HepG2 (cell line): ENCODE data around the gene SEMA4A. TPM values are rescaled to one million over a fixed set of nuclear protein-coding genes. Genes with fewer than 3 reads are reported as not detected.

Source experiments
- HIC2 ChIP-seq: sonication (generic); formaldehyde crosslinking; IDR thresholded peaks from 2 replicates; pipeline ENCODE4 v1.9.0; 2022; ENCODE audit warnings: low read depth, missing genetic modification reagents
- KAT8 ChIP-seq: IDR thresholded peaks from 2 replicates; pipeline ENCODE4 v1.6.1; 2016; ENCODE audit warnings: missing genetic modification reagents, missing compliant biosample characterization
- KDM4B ChIP-seq: sonication (generic); formaldehyde crosslinking; IDR thresholded peaks from 2 replicates; pipeline ENCODE4 v1.4.0; 2020; ENCODE audit warnings: missing genetic modification reagents
- LCORL ChIP-seq, 2 experiments: fragments of 450-650 bp in 1 of 2; sonication (generic) in 1 of 2; formaldehyde crosslinking in 1 of 2; IDR thresholded peaks; 2 replicates each; pipeline versions ENCODE4 v1.5.0 to v1.6.1; 2017 to 2020; ENCODE audit warnings: antibody characterized with exemption in 1 of 2, missing genetic modification reagents in 1 of 2
- MED8 ChIP-seq: sonication (generic); formaldehyde crosslinking; IDR thresholded peaks from 2 replicates; pipeline ENCODE4 v1.8.1; 2023; ENCODE audit warnings: mild to moderate bottlenecking, missing genetic modification reagents; ENCODE audit not compliant: insufficient replicate concordance
- MIXL1 ChIP-seq: IDR thresholded peaks from 2 replicates; pipeline ENCODE4 v1.6.1; 2016
- MTF1 ChIP-seq: sonication (generic); formaldehyde crosslinking; IDR thresholded peaks from 2 replicates; pipeline ENCODE4 v1.5.0; 2020; ENCODE audit warnings: missing genetic modification reagents
- MXD4 ChIP-seq: IDR thresholded peaks from 2 replicates; pipeline ENCODE4 v1.6.1; 2016; ENCODE audit warnings: mild to moderate bottlenecking, missing biosample characterization, missing genetic modification reagents
- NFKBIZ ChIP-seq: IDR thresholded peaks from 2 replicates; pipeline ENCODE4 v1.6.1; 2018; ENCODE audit warnings: missing genetic modification reagents, missing compliant biosample characterization
- NFRKB ChIP-seq: fragments of 450-650 bp; IDR thresholded peaks from 2 replicates; pipeline ENCODE4 v1.6.1; 2017
- NRL ChIP-seq: sonication (generic); formaldehyde crosslinking; IDR thresholded peaks from 2 replicates; pipeline ENCODE4 v1.5.0; 2020; ENCODE audit warnings: missing genetic modification reagents, mild to moderate bottlenecking, moderate library complexity, borderline replicate concordance
- PHF21A ChIP-seq: sonication (generic); formaldehyde crosslinking; IDR thresholded peaks from 2 replicates; pipeline ENCODE4 v1.5.0; 2020; ENCODE audit warnings: mild to moderate bottlenecking, missing genetic modification reagents
- RCOR2 ChIP-seq: IDR thresholded peaks from 2 replicates; pipeline ENCODE4 v1.6.1; 2016; ENCODE audit warnings: missing biosample characterization, missing genetic modification reagents
- RFX3 ChIP-seq: IDR thresholded peaks from 2 replicates; pipeline ENCODE4 v1.6.1; 2016; ENCODE audit warnings: missing biosample characterization, missing genetic modification reagents
- ZNF24 ChIP-seq: fragments of 450-650 bp; IDR thresholded peaks from 2 replicates; pipeline ENCODE4 v1.6.1; 2017; ENCODE audit warnings: antibody characterized with exemption, mild to moderate bottlenecking
- ZNF260 ChIP-seq: sonication (generic); formaldehyde crosslinking; IDR thresholded peaks from 2 replicates; pipeline ENCODE4 v1.4.0; 2020; ENCODE audit warnings: missing genetic modification reagents, low read depth, mild to moderate bottlenecking, borderline replicate concordance
- ZNF576 ChIP-seq: sonication (generic); formaldehyde crosslinking; IDR thresholded peaks from 2 replicates; pipeline ENCODE4 v1.4.0; 2020; ENCODE audit warnings: mild to moderate bottlenecking, missing genetic modification reagents
- ZNF709 ChIP-seq: sonication (generic); formaldehyde crosslinking; IDR thresholded peaks from 2 replicates; pipeline ENCODE4 v1.5.0; 2020; ENCODE audit warnings: mild to moderate bottlenecking, missing genetic modification reagents
- ZNF746 ChIP-seq: sonication (generic); formaldehyde crosslinking; IDR thresholded peaks from 2 replicates; pipeline ENCODE4 v1.8.0; 2022; ENCODE audit warnings: mild to moderate bottlenecking, missing genetic modification reagents
- ZNF83 ChIP-seq: sonication (generic); formaldehyde crosslinking; IDR thresholded peaks from 2 replicates; pipeline ENCODE4 v1.4.0; 2020; ENCODE audit warnings: missing genetic modification reagents, mild to moderate bottlenecking, borderline replicate concordance
- ZSCAN9 ChIP-seq: IDR thresholded peaks from 2 replicates; pipeline ENCODE4 v1.6.1; 2016; ENCODE audit warnings: borderline replicate concordance
- polyA plus RNA-seq, 8 experiments: library from polyadenylated mRNA; depleted of rRNA in 3 of 8; stranded (reverse) in 7 of 8; unstranded in 1 of 8; fragments of >200 nt; fragmentation: Illumina TruSeq in 4 of 8; extraction: Trizol in 4 of 8; gene quantifications; 2 replicates each; pipeline versions ENCODE4 v1.2.1 to v1.2.3, GENCODE V29; 2011 to 2016; ENCODE audit warnings: low read depth in 4 of 8, missing spikeins in 1 of 8, mixed read lengths in 1 of 8; ENCODE audit not compliant: insufficient read depth in 1 of 8
- total RNA-seq, 5 experiments: library from RNA; depleted of rRNA; stranded (reverse); fragments of >200 nt; fragmentation: Illumina TruSeq; extraction: Trizol; gene quantifications; 2 replicates each; pipeline ENCODE4 v1.2.3, GENCODE V29; 2016; ENCODE audit warnings: low read depth in 1 of 5
- TF ChIP-seq, protein P1 (sequence below): fragments of 450-650 bp; IDR thresholded peaks from 2 replicates; pipeline ENCODE4 v1.6.1; 2017; ENCODE audit warnings: mild to moderate bottlenecking
- TF ChIP-seq, protein P2 (sequence below): sonication (generic); formaldehyde crosslinking; IDR thresholded peaks from 2 replicates; pipeline ENCODE4 v1.5.0; 2020; ENCODE audit warnings: mild to moderate bottlenecking, missing genetic modification reagents, borderline replicate concordance
- TF ChIP-seq, protein P3 (sequence below): IDR thresholded peaks from 2 replicates; pipeline ENCODE4 v1.6.1; 2016; ENCODE audit warnings: low read depth, borderline replicate concordance

SEMA4A gene
- total and polyA plus RNA-seq, 2 of the 13 experiments (the other 11 are each of a cell fraction or from before 2014, with no cell fraction given) = 0.09 to 0.20 TPM

DNA sequence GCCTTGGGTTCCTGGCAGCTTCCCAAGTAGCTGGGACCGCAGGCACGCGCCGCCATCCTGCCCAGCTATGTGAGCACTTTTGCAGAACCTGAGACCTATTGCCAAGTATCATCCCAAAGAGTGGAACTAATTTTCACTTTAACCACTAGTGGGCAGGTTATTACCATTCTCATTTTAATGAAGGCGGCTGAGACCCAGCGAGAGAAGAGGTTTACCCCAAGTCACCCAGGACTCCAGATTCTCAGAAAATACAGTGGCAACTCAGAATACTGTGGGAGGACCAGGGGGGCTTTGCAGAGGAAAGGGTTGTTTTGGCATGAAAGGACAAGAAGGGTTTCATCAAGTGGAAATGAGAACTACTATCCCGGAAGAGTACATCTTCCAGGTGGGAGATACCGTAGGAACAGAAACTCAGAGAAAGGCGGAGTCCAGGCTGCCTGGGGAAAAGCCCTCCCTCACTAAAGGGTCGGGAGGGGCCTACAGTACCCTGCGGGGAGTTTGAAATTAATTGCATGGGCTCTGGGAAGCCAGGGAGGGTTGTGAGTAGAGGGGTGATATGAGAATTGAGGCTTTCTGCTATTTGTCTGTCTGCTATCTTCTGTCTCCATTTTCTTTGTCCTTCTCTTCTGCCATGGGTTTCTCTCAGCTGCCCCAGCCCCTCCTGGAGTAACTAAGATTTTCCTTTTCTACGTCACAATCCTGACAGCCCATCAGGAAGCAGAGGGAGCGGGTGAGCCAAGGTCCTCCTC is 7.2 kb upstream of the SEMA4A start (continued):
- TF ChIP-seq MIXL1 (CRISPR knock-in tag) (peak; percentile 83), ZNF576 (CRISPR knock-in tag) (no peak), ZNF260 (CRISPR knock-in tag) (no peak), RFX3 (CRISPR knock-in tag) (no peak), KDM4B (CRISPR knock-in tag) (no peak), ZNF709 (CRISPR knock-in tag) (no peak), NFRKB (no peak), NRL (CRISPR knock-in tag) (no peak), NFKBIZ (no peak), ZNF746 (no peak), ZNF83 (CRISPR knock-in tag) (no peak), PHF21A (CRISPR knock-in tag) (0 out of 2 replicates have a peak, but pooled peaks have one; percentile 34), LCORL (IDR thresholded peaks at IDR 0.05) (no peak), LCORL (CRISPR knock-in tag; IDR thresholded peaks at IDR 0.05) (peak; percentile 55; the same call in 1 of the 2 replicates), ZNF24 (no peak), ZSCAN9 (CRISPR knock-in tag) (0 out of 2 replicates have a peak, but pooled peaks have one; percentile 20), KAT8 (peak; percentile 32; the same call in 1 of the 2 replicates), HIC2 (CRISPR knock-in tag) (no peak; the same call in 1 of the 2 replicates), RCOR2 (CRISPR knock-in tag) (0 out of 2 replicates have a peak, but pooled peaks have one; percentile 65), MED8 (CRISPR knock-in tag) (no peak), MXD4 (CRISPR knock-in tag) (peak; percentile 30; the same call in 1 of the 2 replicates), MTF1 (no peak)
- TF ChIP-seq, protein P1, sequence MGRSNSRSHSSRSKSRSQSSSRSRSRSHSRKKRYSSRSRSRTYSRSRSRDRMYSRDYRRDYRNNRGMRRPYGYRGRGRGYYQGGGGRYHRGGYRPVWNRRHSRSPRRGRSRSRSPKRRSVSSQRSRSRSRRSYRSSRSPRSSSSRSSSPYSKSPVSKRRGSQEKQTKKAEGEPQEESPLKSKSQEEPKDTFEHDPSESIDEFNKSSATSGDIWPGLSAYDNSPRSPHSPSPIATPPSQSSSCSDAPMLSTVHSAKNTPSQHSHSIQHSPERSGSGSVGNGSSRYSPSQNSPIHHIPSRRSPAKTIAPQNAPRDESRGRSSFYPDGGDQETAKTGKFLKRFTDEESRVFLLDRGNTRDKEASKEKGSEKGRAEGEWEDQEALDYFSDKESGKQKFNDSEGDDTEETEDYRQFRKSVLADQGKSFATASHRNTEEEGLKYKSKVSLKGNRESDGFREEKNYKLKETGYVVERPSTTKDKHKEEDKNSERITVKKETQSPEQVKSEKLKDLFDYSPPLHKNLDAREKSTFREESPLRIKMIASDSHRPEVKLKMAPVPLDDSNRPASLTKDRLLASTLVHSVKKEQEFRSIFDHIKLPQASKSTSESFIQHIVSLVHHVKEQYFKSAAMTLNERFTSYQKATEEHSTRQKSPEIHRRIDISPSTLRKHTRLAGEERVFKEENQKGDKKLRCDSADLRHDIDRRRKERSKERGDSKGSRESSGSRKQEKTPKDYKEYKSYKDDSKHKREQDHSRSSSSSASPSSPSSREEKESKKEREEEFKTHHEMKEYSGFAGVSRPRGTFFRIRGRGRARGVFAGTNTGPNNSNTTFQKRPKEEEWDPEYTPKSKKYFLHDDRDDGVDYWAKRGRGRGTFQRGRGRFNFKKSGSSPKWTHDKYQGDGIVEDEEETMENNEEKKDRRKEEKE = no peak
- TF ChIP-seq, protein P2, sequence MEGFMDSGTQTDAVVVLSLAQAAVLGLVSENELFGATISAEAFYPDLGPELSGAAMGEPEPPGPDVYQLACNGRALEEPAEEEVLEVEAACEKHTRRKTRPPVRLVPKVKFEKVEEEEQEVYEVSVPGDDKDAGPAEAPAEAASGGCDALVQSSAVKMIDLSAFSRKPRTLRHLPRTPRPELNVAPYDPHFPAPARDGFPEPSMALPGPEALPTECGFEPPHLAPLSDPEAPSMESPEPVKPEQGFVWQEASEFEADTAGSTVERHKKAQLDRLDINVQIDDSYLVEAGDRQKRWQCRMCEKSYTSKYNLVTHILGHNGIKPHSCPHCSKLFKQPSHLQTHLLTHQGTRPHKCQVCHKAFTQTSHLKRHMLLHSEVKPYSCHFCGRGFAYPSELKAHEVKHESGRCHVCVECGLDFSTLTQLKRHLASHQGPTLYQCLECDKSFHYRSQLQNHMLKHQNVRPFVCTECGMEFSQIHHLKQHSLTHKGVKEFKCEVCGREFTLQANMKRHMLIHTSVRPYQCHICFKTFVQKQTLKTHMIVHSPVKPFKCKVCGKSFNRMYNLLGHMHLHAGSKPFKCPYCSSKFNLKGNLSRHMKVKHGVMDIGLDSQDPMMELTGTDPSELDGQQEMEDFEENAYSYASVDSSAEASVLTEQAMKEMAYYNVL = peak; percentile 61; the same call in 1 of the 2 replicates
- TF ChIP-seq, protein P3, sequence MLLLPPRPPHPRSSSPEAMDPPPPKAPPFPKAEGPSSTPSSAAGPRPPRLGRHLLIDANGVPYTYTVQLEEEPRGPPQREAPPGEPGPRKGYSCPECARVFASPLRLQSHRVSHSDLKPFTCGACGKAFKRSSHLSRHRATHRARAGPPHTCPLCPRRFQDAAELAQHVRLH (CRISPR knock-in tag) = 0 out of 2 replicates have a peak, but pooled peaks have one; percentile 30
